Right ventricle myocardium superior (tissue), 1 donor: ENCODE measurements around the gene EHHADH. TPM values are rescaled to one million over a fixed set of nuclear protein-coding genes. Genes with fewer than 3 reads are reported as not detected.
"Not testable (repeated sequence)": the region's sequence is repeated elsewhere in the genome, so short reads cannot be mapped to it uniquely, and the experiment has no call there.

Source experiments
- ATAC-seq: fragments of 200-7000 bp; cut with Tn5 transposase; one replicate; pipeline ENCODE4 v1.9.1; 2020; ENCODE audit warnings: mild to moderate bottlenecking; ENCODE audit not compliant: poor library complexity
- DNase-seq: peaks from one replicate; pipeline ENCODE4 v3.0.0-alpha.2; 2020
- intact Hi-C: fragments of 100-400 bp; cut with DNase I; formaldehyde crosslinking; loops from one replicate; pipeline ENCODE4 v1.11.2; 2022
- long read RNA-seq: library from polyadenylated mRNA; unstranded; transcript quantifications from one replicate; pipeline ENCODE4 v2.0.0, GENCODE V29; 2021
- total RNA-seq: library from RNA; stranded (reverse); fragmentation: NEBNext Ultra II Directional; extraction: Animal tissue kit (Norgen Biotek cat#: 25700); gene quantifications from one replicate; pipeline ENCODE4 v1.2.1, GENCODE V29; 2021
- donor health status: DM: no; HTN: yes; CAD: no; lungs with severe emphysema.

The EHHADH gene
- 18.7 TPM for total RNA-seq
- long read RNA-seq, transcript EHHADH-201 (7 exons, 3,850 nt) = major isoform, 29 of 39 reads
- long read RNA-seq, partial matches to known transcripts = 9 of 39 reads
- long read RNA-seq, other reads (novel, unspliced or antisense) = 1 of 39 reads

GRCh38 chr3:185253645-185254410, at the start of gene EHHADH:
Gene EHHADH, minus strand, starts transcription at chr3:185254049. Its CDS starts 27 bp downstream, at chr3:185254022.
- DNase-seq = peak; percentile 90
- peak; percentile 100 for ATAC-seq
- intact Hi-C loops = no loop called here

DNA sequence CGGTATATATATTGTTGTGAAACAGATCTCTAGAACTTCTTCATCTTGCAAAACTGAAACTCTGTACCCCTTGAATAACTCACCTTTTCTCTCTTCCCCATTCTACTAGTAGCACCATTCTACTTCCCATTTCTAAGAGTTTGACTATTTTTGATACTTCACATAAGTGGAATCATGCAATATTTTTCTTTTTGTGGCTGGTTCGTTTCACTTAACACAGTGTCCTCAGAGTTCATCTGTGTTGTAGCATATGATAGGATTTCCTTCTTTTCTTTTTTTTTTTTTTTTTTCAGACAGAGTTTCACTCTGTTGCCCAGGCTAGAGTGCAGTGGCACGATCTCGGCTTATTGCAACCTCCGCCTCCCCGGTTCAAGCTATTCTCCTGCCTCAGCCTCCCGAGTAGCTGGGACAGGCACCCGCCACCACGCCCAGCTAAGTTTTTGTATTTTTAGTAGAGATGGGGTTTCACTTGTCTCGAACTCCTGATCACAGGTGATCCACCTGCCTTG, 46.1 kb upstream of the EHHADH start:
- ATAC-seq, DNase-seq, intact Hi-C loops: not testable (repeated sequence)

DNA sequence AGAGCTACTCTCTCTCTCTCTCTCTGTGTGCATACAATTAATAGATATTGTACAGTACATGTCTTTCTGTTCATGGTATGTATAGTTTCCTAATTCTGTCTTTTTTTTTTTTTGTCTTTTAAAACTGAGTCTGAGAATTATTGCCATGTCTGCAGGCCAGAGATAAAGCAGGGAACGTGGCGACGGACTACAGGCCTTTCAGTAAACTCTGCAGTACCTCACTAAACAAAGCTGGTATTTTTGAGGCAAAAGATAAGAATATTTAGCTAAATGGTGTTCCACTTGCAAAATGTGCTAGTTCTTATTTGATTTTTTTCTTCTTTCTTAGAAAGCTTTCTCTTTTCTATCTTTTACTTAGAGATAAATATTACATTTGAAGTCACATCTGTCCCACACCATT, 44.0 kb upstream of the EHHADH start:
- ATAC-seq = no peak
- intact Hi-C loops = no loop called here
- no peak for DNase-seq

- DNase-seq (no peak), ATAC-seq (no peak)
- intact Hi-C loops = no loop called here
Measured at GRCh38 chr3:185292238-185292637, 38.4 kb upstream of the EHHADH start.

- ATAC-seq (no peak), DNase-seq (no peak)
- intact Hi-C loops = no loop called here
Measured at GRCh38 chr3:185290266-185290665, 36.4 kb upstream of the EHHADH start.

GRCh38 chr3:185283374-185283935, 29.6 kb upstream of the EHHADH start:
- DNase-seq = no peak
- ATAC-seq = no peak
- intact Hi-C loops = no loop called here

DNA sequence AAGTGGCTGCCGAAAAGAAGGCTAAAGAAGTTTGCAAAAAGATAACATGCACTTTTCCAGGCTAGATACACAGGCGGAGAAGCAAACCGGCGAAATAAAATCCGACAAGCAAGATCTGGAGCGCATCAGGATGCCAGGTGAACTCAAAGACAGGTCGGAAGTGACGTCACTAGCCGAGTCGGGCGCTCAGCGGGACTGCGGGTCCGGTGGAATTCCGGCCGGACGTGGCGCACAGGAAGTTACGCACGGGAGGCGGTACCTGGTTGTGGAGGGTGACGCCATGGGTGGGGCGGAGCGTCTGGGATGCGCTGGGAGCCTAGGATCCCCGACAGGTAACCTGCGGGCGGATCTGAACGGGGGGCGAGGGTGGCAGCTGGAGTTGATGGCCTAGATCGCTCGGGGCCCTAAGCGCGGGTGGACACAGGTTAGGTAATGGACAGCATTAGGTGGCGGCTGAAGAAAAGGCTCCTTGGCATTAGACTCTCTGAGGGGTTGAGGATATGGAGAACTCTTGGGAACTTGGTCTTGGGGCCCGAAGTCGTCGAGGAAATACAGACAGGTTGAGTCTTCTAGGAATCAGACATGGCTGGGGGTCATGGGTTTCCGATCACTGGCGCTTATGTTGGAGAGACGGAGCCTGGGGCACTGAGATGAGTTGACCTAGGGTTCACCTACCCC, 29.0 kb upstream of the EHHADH start:
- ATAC-seq = peak; percentile 100
- peak; percentile 97 for DNase-seq
- intact Hi-C loops = no loop called here

DNA sequence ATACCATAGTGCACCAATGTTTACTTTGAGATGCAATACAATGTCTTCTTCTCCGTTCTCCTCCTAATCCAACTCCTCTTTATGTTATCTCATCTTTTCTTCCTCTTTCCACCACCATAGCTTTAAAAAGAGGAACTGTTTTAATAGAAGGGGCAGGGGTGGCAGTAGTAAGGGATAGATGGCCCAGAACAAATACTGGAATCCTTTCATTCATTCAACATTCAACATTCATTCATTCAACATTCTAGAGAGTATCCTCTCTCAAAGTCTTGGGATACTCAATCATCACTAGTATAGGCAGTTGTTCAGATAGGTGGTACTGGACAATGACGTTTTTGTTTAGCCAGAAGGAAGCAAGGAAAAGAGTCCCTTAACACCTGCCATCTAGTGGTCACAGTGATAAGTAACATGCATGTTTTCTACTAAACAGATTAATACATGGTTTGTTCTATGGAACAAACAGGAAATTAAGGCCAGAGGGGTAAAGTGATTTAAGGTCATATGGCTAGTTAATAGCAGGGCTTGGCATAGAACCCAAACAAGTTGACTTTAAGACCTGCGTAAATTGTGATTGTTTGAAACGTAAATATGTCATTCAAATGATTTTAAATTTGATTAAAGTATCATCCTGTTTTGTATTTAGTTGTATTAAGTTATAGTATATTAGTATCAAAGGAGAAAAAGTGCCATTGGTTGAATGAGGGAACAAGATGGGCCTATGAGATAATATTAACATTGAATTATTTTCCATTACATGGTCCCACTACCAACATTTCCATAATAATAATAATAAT, 26.9 kb upstream of the EHHADH start:
- DNase-seq (no peak), ATAC-seq (no peak)
- intact Hi-C loops = no loop called here

- no peak for DNase-seq
- ATAC-seq = no peak
- intact Hi-C loops = no loop called here
Measured at GRCh38 chr3:185279587-185280138, 25.8 kb upstream of the EHHADH start.

DNA sequence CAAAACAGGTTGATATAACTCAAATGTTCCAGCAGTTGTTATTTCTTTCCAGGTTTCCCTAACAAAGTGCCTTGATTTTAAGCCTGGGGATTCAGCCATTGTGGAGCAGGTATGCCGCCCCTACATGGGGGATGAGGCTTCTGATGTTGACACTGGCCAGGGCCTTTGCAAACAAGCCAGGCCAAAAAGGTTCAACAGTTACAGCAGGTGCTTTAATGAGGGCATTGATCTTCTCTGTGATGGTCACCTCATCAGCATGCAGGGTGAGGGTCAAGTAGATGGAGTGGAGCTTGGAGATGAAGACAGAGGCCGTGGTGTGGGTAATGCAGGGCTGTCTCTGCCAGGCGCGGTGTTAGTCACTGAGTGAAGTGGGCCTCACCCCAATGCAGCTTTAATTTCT, 22.6 kb upstream of the EHHADH start:
- DNase-seq (no peak), ATAC-seq (no peak)

DNA sequence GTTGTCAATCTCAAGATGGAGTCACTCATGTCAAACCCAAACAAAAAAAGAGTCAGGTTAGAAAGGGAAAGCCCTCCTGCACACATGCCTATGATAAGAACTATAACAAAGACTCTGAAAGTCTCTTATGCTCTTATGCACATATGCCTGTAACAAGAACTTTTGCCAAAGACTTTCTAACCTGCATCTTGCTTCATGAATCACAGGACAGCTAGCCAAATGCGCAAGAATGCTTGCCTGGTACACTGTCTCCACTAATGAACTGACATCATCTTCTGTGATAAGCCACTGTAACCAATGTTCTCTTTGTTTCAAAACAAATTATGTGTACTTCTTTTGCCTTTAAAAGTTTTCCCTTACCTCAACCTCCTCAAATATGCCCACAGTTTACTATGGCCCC, 18.2 kb upstream of the EHHADH start:
- ATAC-seq (no peak), DNase-seq (no peak)
- intact Hi-C loops = no loop called here

More for the DNA sequence above, 22.6 kb upstream of the EHHADH start:
- intact Hi-C loops = no loop called here

DNA sequence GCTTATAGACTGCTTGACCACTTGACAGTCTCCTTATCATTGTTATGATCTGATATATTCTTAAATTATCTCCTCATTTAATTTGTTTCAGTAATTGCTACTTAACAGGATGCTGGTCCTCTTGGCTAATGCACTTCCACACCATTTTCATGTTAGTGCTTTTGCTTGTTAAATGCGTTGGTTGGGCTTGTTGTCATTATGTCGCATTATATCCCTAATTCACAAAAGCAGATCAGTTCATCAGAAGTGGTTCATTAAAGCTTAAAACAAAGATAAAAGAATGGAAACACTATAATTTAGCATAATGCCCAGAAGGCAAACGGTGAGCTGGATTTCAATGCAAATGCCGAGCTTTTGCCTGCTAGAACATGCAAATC, 17.1 kb upstream of the EHHADH start:
- intact Hi-C loops = no loop called here
- DNase-seq (no peak), ATAC-seq (no peak)

DNA sequence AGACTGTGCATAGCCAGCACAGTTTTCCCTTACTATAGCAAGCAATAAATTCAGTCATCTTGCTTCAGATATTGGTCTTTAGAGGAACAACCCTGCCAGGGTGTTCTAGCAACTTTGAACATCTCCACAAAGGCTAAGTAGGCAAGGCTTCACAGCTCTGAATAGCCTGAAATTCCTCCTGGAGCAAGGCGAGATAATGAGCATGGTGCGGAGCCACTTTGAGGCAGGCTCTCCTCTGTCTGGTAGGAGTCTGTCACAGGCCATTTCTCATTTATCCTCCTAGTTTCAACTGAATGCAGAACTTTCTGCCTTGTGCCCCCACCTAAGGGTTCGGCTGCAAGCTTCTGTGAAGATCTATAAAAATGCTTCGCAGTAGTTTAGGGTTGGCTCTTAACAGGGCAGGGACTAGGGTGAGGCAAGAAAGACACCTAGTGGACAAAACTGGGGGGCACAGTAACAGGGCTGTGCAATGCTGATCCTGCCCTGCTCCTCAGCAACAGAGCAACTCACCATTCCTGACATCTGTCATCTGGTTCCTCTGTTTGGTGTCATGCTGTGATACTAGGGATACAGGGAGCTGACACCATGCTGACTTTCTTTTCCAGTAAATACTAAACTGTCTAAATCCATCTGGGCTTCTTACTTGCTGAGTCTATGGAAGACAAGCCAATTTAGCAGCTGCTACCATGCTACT, 16.6 kb upstream of the EHHADH start:
- DNase-seq (no peak), ATAC-seq (peak; percentile 72)
- intact Hi-C loops = no loop called here

DNA sequence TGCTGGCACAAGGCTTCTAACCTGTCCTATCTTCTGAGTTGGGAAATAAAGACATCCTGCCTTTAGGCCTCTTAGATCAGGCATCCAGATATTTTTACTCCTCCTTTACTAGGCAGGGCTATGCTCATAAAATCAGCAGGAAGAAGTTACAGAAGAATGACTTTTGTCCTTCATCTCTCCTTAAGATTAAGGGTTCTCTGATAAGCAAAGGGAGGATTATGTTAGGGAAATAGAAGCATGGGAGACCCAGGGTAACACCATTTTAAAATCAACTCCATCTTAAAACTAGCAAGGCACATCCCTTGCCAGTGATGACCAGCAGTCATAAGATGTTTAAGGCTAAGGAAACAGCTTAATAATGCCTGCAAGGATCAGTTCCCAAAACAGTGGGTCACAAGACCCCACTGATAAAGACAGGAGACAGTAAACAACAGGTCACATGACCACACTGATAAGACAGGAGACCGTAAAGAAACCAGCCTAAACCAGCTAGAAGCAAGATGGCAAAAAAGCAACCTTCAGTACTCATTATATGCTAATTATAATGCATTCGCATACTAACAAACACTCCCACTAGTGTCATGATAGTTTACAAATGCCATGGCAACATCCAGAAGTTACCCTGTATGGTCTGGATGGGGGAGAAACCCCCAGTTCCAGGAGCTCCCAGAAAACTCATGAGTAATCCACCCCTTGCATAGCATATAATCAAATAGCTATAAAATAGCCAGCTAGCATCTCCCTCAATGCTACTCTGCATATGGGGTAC, 14.5 kb upstream of the EHHADH start:
- intact Hi-C loops = no loop called here

GRCh38 chr3:185267193-185267592, 13.3 kb upstream of the EHHADH start:
- ATAC-seq = no peak
- no peak for DNase-seq
- intact Hi-C loops = no loop called here

More for the DNA sequence above, 14.5 kb upstream of the EHHADH start:
- ATAC-seq = no peak
- no peak for DNase-seq

GRCh38 chr3:185264849-185265553, 11.2 kb upstream of the EHHADH start:
- intact Hi-C loops = no loop called here
- ATAC-seq (no peak), DNase-seq (no peak)

- DNase-seq (no peak), ATAC-seq (no peak)
- intact Hi-C loops = no loop called here
Measured at GRCh38 chr3:185263423-185263822, 9.6 kb upstream of the EHHADH start.
